GM21717 (cell line): ENCODE data around the gene ALDOB.

Experiments used
- ATAC-seq: cut with Tn5 transposase; IDR thresholded peaks from one replicate; pipeline ENCODE4 v1.9.1; 2021; ENCODE audit warnings: mild to moderate bottlenecking, moderate library complexity; ENCODE audit not compliant: unreplicated experiment

Gene ALDOB

DNA sequence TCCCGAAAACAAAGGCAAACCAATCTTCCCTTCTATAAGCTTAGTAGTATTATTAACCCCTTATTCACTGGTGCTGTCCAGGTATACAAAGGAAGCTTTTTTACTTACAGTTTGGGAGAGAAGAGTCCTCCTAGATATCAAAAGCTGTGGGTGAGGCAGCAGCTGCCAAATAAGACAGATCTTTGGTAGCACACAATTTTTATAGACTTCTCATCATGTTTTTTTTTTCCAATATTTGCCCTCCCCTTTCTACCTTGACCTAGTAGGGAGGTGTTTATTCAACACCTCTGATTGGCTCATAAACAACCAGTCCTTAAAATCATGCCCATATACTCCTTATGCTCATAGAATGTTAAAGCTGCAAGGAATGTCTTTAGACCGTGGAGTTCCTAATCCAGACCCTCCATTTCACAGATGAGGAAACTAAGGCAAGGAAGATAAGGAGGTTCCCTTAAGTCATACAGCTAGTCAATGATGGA is at the start of gene ALDOB:
Gene ALDOB, minus strand, starts transcription at position 174 of the 479 bp plus-strand sequence. CDS start 4,887 bp downstream, outside the sequence.
- ATAC-seq, result no peak

GRCh38 chr9:101484046-101484445 is 48.5 kb upstream of the ALDOB start:
- ATAC-seq, result no peak

- no peak for ATAC-seq
Measured at GRCh38 chr9:101481261-101481660, 45.7 kb upstream of the ALDOB start.

DNA sequence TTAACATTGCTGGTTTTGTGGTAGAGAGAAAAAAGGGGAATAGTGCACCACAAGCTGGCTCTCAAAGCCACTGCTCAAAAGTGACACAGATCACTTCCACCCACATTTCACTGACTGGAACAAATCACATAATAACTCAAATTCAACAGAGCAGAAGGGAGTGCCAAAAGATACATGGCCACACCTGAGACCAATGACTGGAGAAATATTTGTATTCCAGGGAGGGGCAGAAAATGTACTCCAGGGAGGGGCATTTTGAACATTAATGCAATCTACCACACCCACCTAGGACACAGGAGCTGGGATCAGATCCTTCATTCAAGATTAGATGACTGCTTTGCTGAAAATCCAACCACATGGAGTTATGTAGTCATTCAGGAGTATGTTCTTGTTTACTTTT is 44.8 kb upstream of the ALDOB start:
- ATAC-seq, result no peak

GRCh38 chr9:101479338-101480030 is 43.9 kb upstream of the ALDOB start:
- no peak for ATAC-seq

- ATAC-seq, result no peak
Measured at GRCh38 chr9:101478906-101479305, 43.3 kb upstream of the ALDOB start.

DNA sequence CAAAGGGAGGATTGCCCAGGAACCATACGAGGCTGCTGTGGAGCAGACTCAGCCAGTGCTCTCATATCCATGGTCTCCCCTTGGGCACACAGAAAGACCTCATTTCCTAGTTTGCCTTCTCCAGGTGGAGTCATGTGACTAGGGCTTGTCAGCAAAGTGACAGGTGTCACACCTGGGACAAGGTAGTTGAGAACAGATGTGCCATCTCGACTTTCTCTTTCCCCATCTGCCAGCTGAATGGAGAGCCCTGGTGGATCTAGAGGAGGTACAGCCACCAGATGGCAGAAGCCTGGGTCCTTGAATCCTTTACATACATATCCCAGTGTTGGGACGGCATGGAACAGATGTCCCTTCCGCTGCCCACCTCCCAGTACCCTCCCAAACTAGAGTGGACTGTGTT is 42.9 kb upstream of the ALDOB start:
- no peak for ATAC-seq

- no peak for ATAC-seq
Measured at GRCh38 chr9:101477736-101478135, 42.2 kb upstream of the ALDOB start.

DNA sequence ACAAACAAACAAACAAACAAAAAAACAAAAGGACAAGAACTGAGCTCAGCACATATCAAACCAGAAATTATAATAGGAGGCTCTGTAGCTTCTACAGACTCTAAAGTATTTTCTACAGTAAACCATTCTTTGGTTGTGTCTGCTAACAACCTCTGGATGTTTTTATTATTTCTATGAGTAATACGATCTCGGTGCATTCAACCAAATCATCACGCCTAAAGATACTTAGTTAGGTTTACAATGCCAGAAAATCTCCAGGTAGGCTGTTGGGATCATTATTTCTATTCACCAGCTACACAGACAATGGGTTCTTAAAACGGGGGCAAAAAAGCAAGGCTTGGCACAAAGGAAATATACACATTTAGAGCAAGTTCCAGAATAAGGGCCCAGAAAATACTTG is 41.6 kb upstream of the ALDOB start:
- no peak for ATAC-seq

GRCh38 chr9:101476576-101477208 is 41.1 kb upstream of the ALDOB start:
- no peak for ATAC-seq

GRCh38 chr9:101472891-101473290 is 37.3 kb upstream of the ALDOB start:
- ATAC-seq, result no peak

DNA sequence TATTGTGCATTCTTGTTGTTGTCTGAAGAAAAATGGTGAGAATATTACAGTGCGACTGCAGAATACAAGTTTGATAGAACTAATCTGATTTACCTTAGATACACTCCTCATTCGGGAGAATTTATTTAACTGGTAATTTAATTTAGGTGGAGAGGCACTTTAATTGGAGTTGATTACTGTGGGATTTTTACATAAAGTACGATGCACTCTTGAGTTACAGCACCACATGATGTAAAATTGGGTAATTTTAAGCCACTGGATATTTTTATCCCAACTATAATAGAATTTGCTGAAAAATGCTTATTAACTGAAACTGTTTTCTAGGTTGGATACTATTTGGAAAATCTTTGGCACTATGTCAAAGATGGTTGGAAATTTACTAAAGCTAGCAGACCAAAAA is 35.4 kb upstream of the ALDOB start:
- ATAC-seq, result no peak

- no peak for ATAC-seq
Measured at GRCh38 chr9:101470021-101470420, 34.4 kb upstream of the ALDOB start.

DNA sequence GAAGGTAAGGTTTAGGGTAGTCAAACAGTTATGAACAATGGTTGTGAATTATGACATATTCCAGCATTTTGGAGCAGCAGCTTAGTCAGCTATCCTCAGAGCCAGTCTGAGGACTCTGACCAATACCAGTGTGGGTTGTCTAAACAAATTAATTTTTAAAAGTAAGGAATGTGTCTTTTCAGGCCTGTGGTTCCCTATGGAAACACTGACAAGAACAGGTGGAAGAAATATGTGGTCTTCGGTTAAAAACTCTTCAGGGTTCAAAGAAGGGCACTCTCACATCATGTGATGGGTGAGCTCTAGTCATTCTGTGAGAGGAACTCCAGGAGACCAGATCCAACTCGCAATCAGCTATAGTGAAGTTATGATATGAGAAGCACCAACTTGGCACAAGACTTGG is 33.5 kb upstream of the ALDOB start:
- no peak for ATAC-seq

DNA sequence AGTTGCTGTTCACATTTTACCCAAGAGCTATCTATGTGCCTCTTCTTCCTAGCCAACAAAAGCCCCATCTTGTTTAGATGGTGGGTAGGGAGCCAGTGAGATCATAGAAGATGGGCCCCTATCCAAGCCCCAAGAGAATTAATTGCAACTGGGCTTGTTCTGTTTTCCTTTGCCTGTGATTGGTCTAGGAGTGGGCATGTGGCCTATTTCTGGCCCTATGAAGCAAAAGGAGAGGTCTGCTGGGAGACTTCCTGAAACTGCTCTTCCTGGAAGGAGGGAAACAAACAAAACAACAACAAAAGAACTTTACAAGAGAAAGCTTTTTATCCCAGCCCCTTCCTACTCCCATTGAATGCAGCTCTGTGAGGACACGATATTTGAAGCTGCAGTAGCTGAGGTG is 32.5 kb upstream of the ALDOB start:
- no peak for ATAC-seq

DNA sequence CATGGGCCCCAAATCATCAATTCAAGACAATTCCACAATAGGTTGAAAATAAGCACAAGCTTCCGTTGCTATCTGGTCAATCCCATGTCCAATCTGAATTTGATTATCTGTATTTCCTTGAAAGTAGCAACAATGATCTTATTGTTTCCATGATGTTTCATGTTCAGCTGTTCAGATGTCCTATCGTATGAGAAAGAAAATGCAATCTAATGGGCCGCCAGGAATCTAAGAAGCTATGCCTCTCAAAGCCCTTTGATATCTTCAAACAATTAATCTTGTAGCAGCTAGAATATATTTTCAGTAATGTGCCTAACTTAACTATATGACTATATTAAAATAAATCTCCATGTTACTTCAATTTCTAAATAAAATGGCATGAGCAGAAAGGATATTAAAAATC is 32.1 kb upstream of the ALDOB start:
- no peak for ATAC-seq

GRCh38 chr9:101466863-101467262 is 31.3 kb upstream of the ALDOB start:
- ATAC-seq, result no peak

GRCh38 chr9:101465326-101465915 is 29.8 kb upstream of the ALDOB start:
- ATAC-seq, result no peak

DNA sequence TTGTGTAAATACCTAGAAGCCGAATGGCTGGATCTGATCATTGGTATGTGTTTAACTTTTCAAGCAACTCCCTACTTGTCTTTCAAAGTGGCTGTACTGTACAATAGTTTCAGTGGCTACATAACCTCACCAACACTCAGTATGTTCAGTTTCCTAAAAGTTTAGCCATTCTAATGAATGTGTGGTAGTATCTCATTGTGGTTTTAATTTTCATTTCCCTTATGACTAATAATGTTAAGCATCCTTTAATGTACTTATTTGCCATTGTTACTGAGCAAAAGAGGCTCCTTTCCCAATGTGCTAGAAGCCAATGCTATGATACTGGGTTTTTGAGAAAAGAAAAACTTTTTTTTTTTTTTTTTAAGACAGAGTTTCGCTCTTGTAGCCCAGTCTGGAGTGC is 27.8 kb upstream of the ALDOB start:
- ATAC-seq, result no peak

GRCh38 chr9:101462558-101462957 is 27.0 kb upstream of the ALDOB start:
- ATAC-seq, result no peak

DNA sequence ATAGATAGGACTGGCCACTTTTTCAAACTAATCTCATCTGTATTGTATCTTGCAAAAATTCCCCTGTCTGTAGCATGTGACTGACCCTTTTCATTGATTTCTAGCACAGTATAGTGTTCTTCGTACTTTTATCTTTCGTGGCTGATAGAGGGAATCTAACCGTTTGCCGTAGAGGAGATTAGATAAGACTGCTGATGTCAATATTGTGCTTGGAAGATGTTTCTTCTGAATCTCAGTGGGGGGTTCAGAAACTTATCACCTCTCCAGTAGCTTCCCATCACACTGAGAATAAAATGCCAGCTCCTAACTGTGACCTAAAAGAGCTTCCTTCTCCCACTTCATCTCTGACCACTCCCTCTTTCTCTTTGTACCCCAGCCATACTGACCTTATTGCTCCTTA is 25.4 kb upstream of the ALDOB start:
- ATAC-seq, result no peak

DNA sequence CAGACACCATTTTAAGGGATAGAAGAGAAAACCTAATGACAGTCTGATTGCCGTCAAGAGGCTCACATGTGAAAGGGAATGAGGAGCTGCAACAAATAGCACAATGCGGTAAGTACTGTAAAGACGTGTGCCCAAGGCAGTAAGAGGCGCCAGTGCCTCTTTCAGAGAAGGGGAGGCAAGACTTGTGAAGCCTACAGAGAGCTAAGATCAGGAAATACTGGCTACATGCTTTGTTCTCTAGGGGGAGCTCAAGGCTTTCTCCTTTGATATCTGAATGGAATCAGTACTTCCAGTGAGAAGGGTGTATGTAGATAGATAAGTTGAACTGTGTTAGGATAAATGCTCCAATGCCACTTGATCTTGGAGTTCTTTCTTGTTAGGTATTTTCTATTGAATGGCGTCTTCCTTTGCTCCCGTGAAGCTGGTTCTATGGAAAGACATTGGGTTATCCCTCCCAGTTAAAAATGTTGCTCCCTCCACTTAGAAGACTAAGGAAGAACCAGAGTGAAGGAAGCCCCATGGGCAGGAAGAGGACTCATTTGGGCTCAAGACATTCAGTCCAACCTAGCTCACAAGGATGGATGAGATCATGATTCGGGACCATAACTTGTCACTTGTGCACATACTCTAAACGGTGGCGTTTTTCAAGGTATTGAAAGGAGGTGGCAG is 23.5 kb upstream of the ALDOB start:
- peak; percentile 94 for ATAC-seq
